IMR-90 (cell line): Measurements from ENCODE around the gene NAA11. TPM values are rescaled to one million over a fixed set of nuclear protein-coding genes. Genes with fewer than 3 reads are reported as not detected.

Source experiments
- ATAC-seq: fragments of 200-7000 bp; cut with Tn5 transposase; 2 replicates; pipeline ENCODE4 v1.9.1; 2020; ENCODE audit warnings: low read depth, mild to moderate bottlenecking, moderate library complexity
- BruUV-seq: library from RNA; stranded (reverse); fragments of 400-500 nt; replicated peaks from 2 replicates; lab custom pipeline; 2021; lab: Mats Ljungman, UMichigan
- CTCF ChIA-PET: fragments of 300-600 bp; formaldehyde crosslinking; extraction: SDS; loops from one replicate; lab custom pipeline; 2021; ENCODE audit warnings: antibody characterized with exemption; lab: Yijun Ruan, JAX
- POLR2A ChIA-PET: fragments of 300-600 bp; sonication (Branson Sonifier 250); formaldehyde crosslinking; loops from one replicate; lab custom pipeline; 2022; ENCODE audit warnings: antibody characterized with exemption; ENCODE audit not compliant: unreplicated experiment; lab: Charles Lee
- DNase-seq: peaks from one replicate; pipeline ENCODE4 v3.0.0; 2013
- H2AFZ ChIP-seq: replicated peaks from 2 replicates; pipeline ENCODE3; 2013; ENCODE audit warnings: low read length, mild to moderate bottlenecking; ENCODE audit not compliant: poor library complexity
- H2AK5ac ChIP-seq: 2 replicates; pipeline ENCODE4 v1.6.1; 2013; ENCODE audit warnings: low read depth, low read length, inconsistent platforms
- H2AK9ac ChIP-seq: replicated peaks from 2 replicates; pipeline ENCODE3; 2013; ENCODE audit warnings: mild to moderate bottlenecking, low read depth, low read length, moderate library complexity; ENCODE audit not compliant: poor library complexity
- H2BK120ac ChIP-seq: 2 replicates; pipeline ENCODE4 v1.6.1; 2013; ENCODE audit warnings: low read depth, low read length, inconsistent platforms
- H2BK15ac ChIP-seq: 3 replicates; pipeline ENCODE4 v1.6.1; 2013; ENCODE audit warnings: low read depth, low read length, inconsistent platforms
- H2BK20ac ChIP-seq: 2 replicates; pipeline ENCODE4 v1.6.1; 2013; ENCODE audit warnings: low read depth, mild to moderate bottlenecking, inconsistent platforms, low read length, moderate library complexity
- H2BK5ac ChIP-seq: 2 replicates; pipeline ENCODE4 v1.6.1; 2013; ENCODE audit warnings: mild to moderate bottlenecking, low read depth, low read length, inconsistent platforms; ENCODE audit not compliant: poor library complexity, severe bottlenecking
- H3K14ac ChIP-seq: replicated peaks from 2 replicates; pipeline ENCODE4 v1.6.1; 2013; ENCODE audit warnings: low read depth, low read length, inconsistent platforms
- H3K18ac ChIP-seq: 2 replicates; pipeline ENCODE4 v1.6.1; 2013; ENCODE audit warnings: low read depth, low read length, control low read depth
- H3K23ac ChIP-seq: 2 replicates; pipeline ENCODE4 v1.6.1; 2013; ENCODE audit warnings: low read depth, low read length, inconsistent platforms
- H3K27ac ChIP-seq: 2 replicates; pipeline ENCODE4 v1.5.1; 2013; ENCODE audit warnings: mild to moderate bottlenecking, control low read depth, low read length; ENCODE audit not compliant: insufficient read depth
- H3K27me3 ChIP-seq: 2 replicates; pipeline ENCODE4 v1.6.1; 2013; ENCODE audit warnings: low read length; ENCODE audit not compliant: control insufficient read depth, insufficient read depth
- H3K36me3 ChIP-seq: 2 replicates; pipeline ENCODE4 v1.6.1; 2013; ENCODE audit warnings: low read length, mixed read lengths; ENCODE audit not compliant: control insufficient read depth, insufficient read depth
- H3K4ac ChIP-seq: 2 replicates; pipeline ENCODE4 v1.6.1; 2013; ENCODE audit warnings: low read depth, low read length, inconsistent platforms
- H3K4me1 ChIP-seq: 2 replicates; pipeline ENCODE4 v1.6.1; 2013; ENCODE audit warnings: low read length, mixed read lengths; ENCODE audit not compliant: control insufficient read depth, insufficient read depth
- H3K4me2 ChIP-seq: 2 replicates; pipeline ENCODE4 v1.6.1; 2013; ENCODE audit warnings: low read depth, mild to moderate bottlenecking, control low read depth, low read length, moderate library complexity
- H3K4me3 ChIP-seq: 2 replicates; pipeline ENCODE4 v1.5.1; 2013; ENCODE audit warnings: low read depth, mild to moderate bottlenecking, control low read depth, low read length, moderate library complexity; ENCODE audit not compliant: insufficient read depth
- H3K56ac ChIP-seq: 2 replicates; pipeline ENCODE4 v1.6.1; 2013; ENCODE audit warnings: low read length, inconsistent platforms; ENCODE audit not compliant: insufficient read depth; ENCODE audit errors: extremely low read depth
- H3K79me1 ChIP-seq, 2 experiments: 2 replicates each; pipeline ENCODE4 v1.6.1; 2013; ENCODE audit warnings: low read length in 2 of 2, inconsistent platforms in 1 of 2, low read depth in 1 of 2
- H3K9ac ChIP-seq: 2 replicates; pipeline ENCODE4 v1.6.1; 2013; ENCODE audit warnings: low read depth, low read length, control low read depth
- H3K9me1 ChIP-seq: 2 replicates; pipeline ENCODE4 v1.6.1; 2013; ENCODE audit warnings: low read length, inconsistent platforms; ENCODE audit not compliant: insufficient read depth
- H3K9me3 ChIP-seq: 2 replicates; pipeline ENCODE4 v1.6.1; 2013; ENCODE audit warnings: low read length; ENCODE audit not compliant: control insufficient read depth, insufficient read depth
- H4K20me1 ChIP-seq: 2 replicates; pipeline ENCODE4 v1.6.1; 2013; ENCODE audit warnings: low read length, inconsistent platforms; ENCODE audit not compliant: insufficient read depth
- H4K5ac ChIP-seq: 2 replicates; pipeline ENCODE4 v1.6.1; 2013; ENCODE audit warnings: mild to moderate bottlenecking, low read depth, low read length, control low read depth
- H4K8ac ChIP-seq, 2 experiments: 2 replicates each; pipeline ENCODE4 v1.6.1; 2013; ENCODE audit warnings: low read depth in 2 of 2, low read length in 2 of 2, control low read depth in 1 of 2, inconsistent platforms in 1 of 2
- H4K91ac ChIP-seq: 2 replicates; pipeline ENCODE4 v1.6.1; 2013; ENCODE audit warnings: low read depth, low read length, inconsistent platforms; ENCODE audit not compliant: insufficient read depth
- BHLHE40 ChIP-seq: fragments of 150-350 bp; IDR thresholded peaks from 2 replicates; pipeline ENCODE4 v1.6.1; 2016; ENCODE audit warnings: mild to moderate bottlenecking, low read depth, low read length
- CEBPB ChIP-seq: IDR thresholded peaks from 2 replicates; pipeline ENCODE4 v1.6.1; 2012; ENCODE audit warnings: low read depth, low read length, improper control_type of control experiment
- CHD1 ChIP-seq: IDR thresholded peaks from 2 replicates; pipeline ENCODE4 v1.6.1; 2012; ENCODE audit warnings: low read depth, low read length, improper control_type of control experiment
- CTCF ChIP-seq: conservative IDR thresholded peaks from 2 replicates; pipeline ENCODE4 v1.5.1; 2012; ENCODE audit warnings: mild to moderate bottlenecking, low read depth, low read length, improper control_type of control experiment
- ELK1 ChIP-seq: fragments of 150-350 bp; IDR thresholded peaks from 2 replicates; pipeline ENCODE4 v1.6.1; 2016; ENCODE audit warnings: low read depth, mild to moderate bottlenecking, low read length, moderate library complexity, borderline replicate concordance
- FOS ChIP-seq: fragments of 150-350 bp; IDR thresholded peaks from 2 replicates; pipeline ENCODE4 v1.6.1; 2016; ENCODE audit warnings: low read depth, low read length
- MAFK ChIP-seq: IDR thresholded peaks from 2 replicates; pipeline ENCODE4 v1.6.1; 2012; ENCODE audit warnings: low read depth, low read length, improper control_type of control experiment
- MAZ ChIP-seq: IDR thresholded peaks from 2 replicates; pipeline ENCODE4 v1.6.1; 2012; ENCODE audit warnings: low read depth, mild to moderate bottlenecking, low read length, improper control_type of control experiment, moderate library complexity, borderline replicate concordance
- MXI1 ChIP-seq: IDR thresholded peaks from 2 replicates; pipeline ENCODE4 v1.6.1; 2012; ENCODE audit warnings: low read depth, mild to moderate bottlenecking, low read length, moderate library complexity, borderline replicate concordance
- NFE2L2 ChIP-seq: fragments of 150-350 bp; IDR thresholded peaks from 2 replicates; pipeline ENCODE4 v1.6.1; 2016; ENCODE audit warnings: low read depth, mild to moderate bottlenecking, low read length
- POLR2A ChIP-seq: IDR thresholded peaks from 2 replicates; pipeline ENCODE4 v1.6.1; 2012; ENCODE audit warnings: mild to moderate bottlenecking, low read depth, low read length
- RAD21 ChIP-seq: IDR thresholded peaks from 2 replicates; pipeline ENCODE4 v1.6.1; 2012; ENCODE audit warnings: low read length, improper control_type of control experiment
- RCOR1 ChIP-seq: IDR thresholded peaks from 2 replicates; pipeline ENCODE4 v1.6.1; 2012; ENCODE audit warnings: mild to moderate bottlenecking, low read length, improper control_type of control experiment; ENCODE audit not compliant: insufficient replicate concordance
- RFX5 ChIP-seq: IDR thresholded peaks from 2 replicates; pipeline ENCODE4 v1.8.0; 2012; ENCODE audit warnings: low read depth, mild to moderate bottlenecking, low read length, moderate library complexity
- SMC3 ChIP-seq: fragments of 150-350 bp; IDR thresholded peaks from 2 replicates; pipeline ENCODE4 v1.6.1; 2016; ENCODE audit warnings: low read depth, mild to moderate bottlenecking, antibody characterized with exemption, low read length, moderate library complexity
- USF2 ChIP-seq: fragments of 150-350 bp; IDR thresholded peaks from 2 replicates; pipeline ENCODE4 v1.6.1; 2017; ENCODE audit warnings: mild to moderate bottlenecking, antibody characterized with exemption, low read length, low read depth
- WGBS, 2 experiments: methylation state at CpG; one replicate each; pipeline versions ENCODE4 v1.1.5 to v1.1.7; 2013; ENCODE audit warnings: missing lambda C conversion rate in 2 of 2; ENCODE audit not compliant: insufficient read length in 1 of 2; ENCODE audit errors: extremely low coverage in 2 of 2; 5-methylcytosine and 5-hydroxymethylcytosine counted together
- dilution Hi-C: fragments of 300-500 bp; cut with HindIII; formaldehyde crosslinking; loops from one replicate; pipeline ENCODE4 v1.14.3; 2018; ENCODE audit warnings: low sequenced_read_pairs; ENCODE audit not compliant: unreplicated experiment
- in situ Hi-C: fragments of 300-500 bp; cut with MboI; formaldehyde crosslinking; loops from 3 replicates; pipeline ENCODE4 v1.14.3; 2019; ENCODE audit warnings: low sequenced_read_pairs, inconsistent platforms, mixed read lengths
- intact Hi-C: fragments of 100-400 bp; cut with micrococcal nuclease; formaldehyde crosslinking; loops from 2 replicates; pipeline ENCODE4 v1.10.0; 2022
- polyA plus RNA-seq, 3 experiments: library from polyadenylated mRNA; depleted of rRNA; stranded (reverse); fragments of >200 nt; gene quantifications; 2 replicates each; pipeline ENCODE4 v1.2.3, GENCODE V29; 2012; ENCODE audit warnings: low replicate concordance in 1 of 3
- total RNA-seq: library from RNA; depleted of rRNA; stranded (reverse); fragments of >200 nt; gene quantifications from 2 replicates; pipeline ENCODE4 v1.2.3, GENCODE V29; 2012

Gene NAA11
- total and polyA plus RNA-seq, 2 of the 4 experiments (the other 2 are of a cell fraction): not detected

- H3K27me3 ChIP-seq: no peaks in the 10 kb centered on the region
- H3K4me2 ChIP-seq: no peak overlapping the region
- H3K14ac ChIP-seq: no peak overlapping the region
- H3K4me3 ChIP-seq: no peak overlapping the region
- H3K9me3 ChIP-seq: no peaks in the 10 kb centered on the region
- H2BK15ac ChIP-seq: no peak overlapping the region
- H4K91ac ChIP-seq: no peak overlapping the region
- H3K9me1 ChIP-seq: no peaks in the 10 kb centered on the region
- no peak overlapping the region for H4K8ac ChIP-seq
- no peak overlapping the region for H2AK5ac ChIP-seq
- no peak overlapping the region for H2AK9ac ChIP-seq
- H4K5ac ChIP-seq: no peak overlapping the region
- WGBS, 2 experiments: 100% methylated on average over 1 of the region's 2 CpGs; no CpG with 5 or more reads in 1 of the 2 experiments
- no peak overlapping the region for H3K9ac ChIP-seq
- no TSS peak for BruUV-seq
- no peaks in the 10 kb centered on the region for H3K4me1 ChIP-seq
- no peak overlapping the region for H2BK120ac ChIP-seq
- no peak overlapping the region for H3K56ac ChIP-seq
- no peak overlapping the region for H2BK20ac ChIP-seq
- H3K79me1 ChIP-seq: no peaks in the 10 kb centered on the region
- intact Hi-C loops (loop anchor here (10.0 kb wide), 1 partner anchor 271 kb away; no protein-coding TSS in a partner anchor), dilution Hi-C loops (no loop called here), in situ Hi-C loops (no loop called here)
- H2AFZ ChIP-seq: no peak overlapping the region
- H3K36me3 ChIP-seq: no peaks in the 10 kb centered on the region
- no peak overlapping the region for H3K23ac ChIP-seq
- H2BK5ac ChIP-seq: no peak overlapping the region
- H3K4ac ChIP-seq: no peak overlapping the region
- H3K27ac ChIP-seq: no peak overlapping the region
- TF ChIP-seq RFX5 (no peak), MAFK (no peak), SMC3 (no peak), RAD21 (no peak), CTCF (no peak), RCOR1 (no peak), FOS (no peak), MXI1 (no peak), NFE2L2 (no peak), CEBPB (no peak), ELK1 (no peak), MAZ (no peak), POLR2A (no peak), CHD1 (no peak), BHLHE40 (no peak), USF2 (no peak)
- ATAC-seq (no peak), DNase-seq (no peak)
- H4K20me1 ChIP-seq: no peaks in the 10 kb centered on the region
- no peak overlapping the region for H3K18ac ChIP-seq
- CTCF ChIA-PET: interaction anchor here (0.6 kb wide), 1 partner anchor 1425 kb away, joined by 3 read pairs; no protein-coding TSS in a partner anchor
- POLR2A ChIA-PET: no interaction called here
These were observed 10.0 kb downstream of the NAA11 start for GRCh38 chr4:79315891-79316290.
